HG02763 (cell line): ENCODE measurements around the gene TLL1.

Experiments
- ATAC-seq: cut with Tn5 transposase; IDR thresholded peaks from one replicate; pipeline ENCODE4 v1.9.1; 2021; ENCODE audit warnings: mild to moderate bottlenecking, moderate library complexity; ENCODE audit not compliant: unreplicated experiment

TLL1 gene

DNA sequence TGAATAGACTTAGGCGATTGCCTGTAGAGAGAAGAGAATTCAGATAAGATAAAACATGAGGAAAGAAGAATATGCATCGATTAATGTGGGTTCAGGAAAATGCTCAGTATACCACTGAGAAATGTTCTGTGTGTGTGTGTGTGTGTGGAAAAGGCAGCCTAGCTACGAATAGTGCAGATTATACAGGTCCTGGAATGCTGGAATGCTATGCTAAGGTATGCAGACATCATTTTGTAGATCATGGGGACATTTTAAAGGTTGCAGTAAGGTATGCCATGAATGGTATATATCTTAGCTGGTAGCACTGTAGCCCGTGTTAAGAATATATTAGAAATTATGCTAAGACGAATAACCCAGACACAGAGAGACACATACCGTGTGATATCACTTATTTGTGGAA is 267.9 kb downstream of the TLL1 start:
- ATAC-seq, result no peak

GRCh38 chr4:166143227-166143626 is 270.2 kb downstream of the TLL1 start:
- no peak for ATAC-seq

DNA sequence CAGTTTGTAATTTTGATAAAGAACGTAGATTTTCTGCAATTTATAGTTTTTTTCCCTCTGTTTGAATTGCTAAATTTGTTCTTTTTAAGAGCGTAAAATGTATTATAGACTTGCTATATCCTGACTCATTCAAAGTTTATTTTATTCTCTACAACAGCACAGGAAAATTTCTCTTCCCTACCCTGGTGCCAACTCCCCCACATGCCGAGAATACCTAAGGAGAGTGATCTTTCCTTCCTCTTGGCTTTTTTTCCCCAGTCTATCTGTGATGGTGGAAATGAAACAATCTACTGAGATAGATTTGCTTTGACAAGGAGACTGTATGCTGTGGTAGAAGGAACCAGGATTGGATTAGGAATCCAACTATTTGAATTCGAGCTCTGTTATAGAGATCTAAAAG is 271.6 kb downstream of the TLL1 start:
- no peak for ATAC-seq

- ATAC-seq, result no peak
These were observed 273.9 kb downstream of the TLL1 start for GRCh38 chr4:166146806-166147540.
